OCI-LY3 (cell line): ENCODE measurements around the gene TRPV4.

Source experiments
- H2AFZ ChIP-seq: fragments of 200-600, 300-600 bp; shearing (Covaris generic); 2 replicates; pipeline ENCODE4 v1.6.0; 2014; ENCODE audit warnings: antibody characterized with exemption, low read depth, low read length
- H3K27ac ChIP-seq: fragments of 200-600, 300-600 bp; sonication (generic); 2 replicates; pipeline ENCODE4 v1.5.1; 2014; ENCODE audit warnings: mild to moderate bottlenecking, low read length, moderate library complexity, mixed read lengths
- H3K27me3 ChIP-seq: fragments of 200-600, 300-600 bp; sonication (generic); 2 replicates; pipeline ENCODE4 v1.6.1; 2014; ENCODE audit warnings: low read depth, low read length, mixed read lengths
- H3K36me3 ChIP-seq: fragments of 200-600, 300-600 bp; sonication (generic); replicated peaks from 2 replicates; pipeline ENCODE3; 2014; ENCODE audit warnings: low read depth, low read length, mixed read lengths
- H3K4me1 ChIP-seq: fragments of 300-600, 200-600 bp; sonication (generic); 2 replicates; pipeline ENCODE4 v1.6.1; 2014; ENCODE audit warnings: low read length, mixed read lengths
- H3K4me2 ChIP-seq: fragments of 200-600, 300-600 bp; sonication (generic); 2 replicates; pipeline ENCODE4 v1.6.1; 2014; ENCODE audit warnings: low read length, mixed read lengths
- H3K4me3 ChIP-seq: fragments of 300-600, 200-600 bp; sonication (generic); 2 replicates; pipeline ENCODE4 v1.5.1; 2014; ENCODE audit warnings: antibody characterized with exemption, mild to moderate bottlenecking, low read length, moderate library complexity
- H3K79me2 ChIP-seq: fragments of 300-600, 200-600 bp; shearing (Covaris generic); 2 replicates; pipeline ENCODE4 v1.6.1; 2014; ENCODE audit warnings: mild to moderate bottlenecking, low read length, mixed read lengths
- H3K9ac ChIP-seq: fragments of 300-600, 200-600 bp; shearing (Covaris generic); 2 replicates; pipeline ENCODE4 v1.6.0; 2014; ENCODE audit warnings: mild to moderate bottlenecking, low read length, moderate library complexity
- H3K9me3 ChIP-seq: fragments of 200-600, 300-600 bp; shearing (Covaris generic); 2 replicates; pipeline ENCODE4 v1.6.1; 2014; ENCODE audit warnings: low read length, mixed read lengths; ENCODE audit not compliant: insufficient read depth
- H4K20me1 ChIP-seq: fragments of 200-600, 300-600 bp; sonication (generic); 2 replicates; pipeline ENCODE4 v1.6.1; 2016; ENCODE audit warnings: low read length, mixed read lengths; ENCODE audit not compliant: insufficient read depth
- EZH2phosphoT487 ChIP-seq: fragments of 200-600 bp; shearing (Covaris generic); IDR thresholded peaks from 2 replicates; pipeline ENCODE4 v1.6.1; 2018; ENCODE audit warnings: antibody characterized with exemption, mixed run types, low read depth
- TF ChIP-seq, protein P1 (sequence below): fragments of 200-600, 300-600 bp; sonication (generic); IDR thresholded peaks from 2 replicates; pipeline ENCODE4 v1.5.1; 2014; ENCODE audit warnings: antibody characterized with exemption, low read length, low read depth

TRPV4 gene

DNA sequence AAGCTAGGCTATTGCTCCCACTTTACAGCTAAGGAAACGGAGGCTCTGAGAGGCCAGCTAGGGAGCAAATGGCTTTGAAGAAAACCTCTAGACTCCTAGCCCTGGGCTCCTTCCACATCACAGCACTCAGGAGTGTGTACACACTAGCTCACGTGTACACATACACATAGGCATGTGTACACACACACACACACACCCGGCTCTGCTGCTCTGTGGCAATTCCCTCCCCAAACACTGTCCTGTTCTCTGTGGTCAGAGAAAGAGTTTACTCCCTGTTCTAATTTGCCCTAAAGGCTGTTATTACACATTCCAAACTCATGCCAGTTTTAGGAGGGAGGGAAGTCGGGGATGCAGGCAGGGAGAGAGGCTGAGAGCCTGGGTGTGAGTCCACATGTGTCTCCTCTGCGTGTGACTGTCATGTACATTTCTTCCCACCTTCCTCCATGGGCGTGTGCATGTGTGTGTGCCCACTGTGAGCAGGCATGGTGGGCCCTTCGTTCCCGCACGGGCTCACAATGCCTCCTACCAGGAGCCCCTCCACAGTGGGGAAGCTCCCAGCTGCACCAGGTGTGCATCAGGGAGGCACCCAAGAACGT lies 14.2 kb downstream of the TRPV4 start:
- no peak for TF ChIP-seq EZH2phosphoT487
- TF ChIP-seq, protein P1, sequence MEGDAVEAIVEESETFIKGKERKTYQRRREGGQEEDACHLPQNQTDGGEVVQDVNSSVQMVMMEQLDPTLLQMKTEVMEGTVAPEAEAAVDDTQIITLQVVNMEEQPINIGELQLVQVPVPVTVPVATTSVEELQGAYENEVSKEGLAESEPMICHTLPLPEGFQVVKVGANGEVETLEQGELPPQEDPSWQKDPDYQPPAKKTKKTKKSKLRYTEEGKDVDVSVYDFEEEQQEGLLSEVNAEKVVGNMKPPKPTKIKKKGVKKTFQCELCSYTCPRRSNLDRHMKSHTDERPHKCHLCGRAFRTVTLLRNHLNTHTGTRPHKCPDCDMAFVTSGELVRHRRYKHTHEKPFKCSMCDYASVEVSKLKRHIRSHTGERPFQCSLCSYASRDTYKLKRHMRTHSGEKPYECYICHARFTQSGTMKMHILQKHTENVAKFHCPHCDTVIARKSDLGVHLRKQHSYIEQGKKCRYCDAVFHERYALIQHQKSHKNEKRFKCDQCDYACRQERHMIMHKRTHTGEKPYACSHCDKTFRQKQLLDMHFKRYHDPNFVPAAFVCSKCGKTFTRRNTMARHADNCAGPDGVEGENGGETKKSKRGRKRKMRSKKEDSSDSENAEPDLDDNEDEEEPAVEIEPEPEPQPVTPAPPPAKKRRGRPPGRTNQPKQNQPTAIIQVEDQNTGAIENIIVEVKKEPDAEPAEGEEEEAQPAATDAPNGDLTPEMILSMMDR = no peak
- no peaks in the 10 kb centered on the region for H3K9me3 ChIP-seq
- no peak overlapping the region for H3K27ac ChIP-seq
- H3K4me1 ChIP-seq = no peaks in the 10 kb centered on the region
- H3K79me2 ChIP-seq = no peaks in the 10 kb centered on the region
- no peak overlapping the region for H3K4me2 ChIP-seq
- no peak overlapping the region for H3K9ac ChIP-seq
- no peak overlapping the region for H2AFZ ChIP-seq
- no peaks in the 10 kb centered on the region for H3K36me3 ChIP-seq
- H3K27me3 ChIP-seq = peaks cover 29% of the 10 kb centered on the region
- H3K4me3 ChIP-seq = no peak overlapping the region
- H4K20me1 ChIP-seq = no peaks in the 10 kb centered on the region

DNA sequence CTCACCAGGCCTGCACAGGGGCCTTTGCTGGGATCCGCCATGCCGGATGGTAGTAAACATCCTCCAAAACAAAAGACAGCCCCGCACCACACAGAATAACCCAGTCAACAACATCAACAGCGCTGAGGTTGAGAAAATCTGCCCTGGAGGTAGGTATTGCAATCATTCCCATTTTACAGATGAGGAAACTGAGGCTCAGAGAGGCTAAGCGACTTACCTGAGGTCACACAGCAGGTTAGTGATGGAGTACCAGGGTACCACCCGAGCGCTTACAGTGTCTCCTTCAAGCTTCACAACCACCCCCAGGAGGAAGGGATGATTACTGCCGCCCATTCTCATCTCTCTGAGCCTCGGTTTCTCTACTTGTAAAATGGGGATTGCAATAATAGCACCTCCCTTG lies 14.9 kb downstream of the TRPV4 start:
- no peaks in the 10 kb centered on the region for H3K79me2 ChIP-seq
- no peaks in the 10 kb centered on the region for H3K36me3 ChIP-seq
- H3K9me3 ChIP-seq = no peaks in the 10 kb centered on the region
- no peaks in the 10 kb centered on the region for H3K4me1 ChIP-seq
- H3K9ac ChIP-seq = no peak overlapping the region
- H4K20me1 ChIP-seq = no peaks in the 10 kb centered on the region
- H2AFZ ChIP-seq = no peak overlapping the region
- no peak overlapping the region for H3K27ac ChIP-seq
- H3K4me2 ChIP-seq = no peak overlapping the region
- no peak overlapping the region for H3K4me3 ChIP-seq
- no peak for TF ChIP-seq EZH2phosphoT487
- TF ChIP-seq, protein P1 = no peak
- peaks cover 29% of the 10 kb centered on the region for H3K27me3 ChIP-seq

DNA sequence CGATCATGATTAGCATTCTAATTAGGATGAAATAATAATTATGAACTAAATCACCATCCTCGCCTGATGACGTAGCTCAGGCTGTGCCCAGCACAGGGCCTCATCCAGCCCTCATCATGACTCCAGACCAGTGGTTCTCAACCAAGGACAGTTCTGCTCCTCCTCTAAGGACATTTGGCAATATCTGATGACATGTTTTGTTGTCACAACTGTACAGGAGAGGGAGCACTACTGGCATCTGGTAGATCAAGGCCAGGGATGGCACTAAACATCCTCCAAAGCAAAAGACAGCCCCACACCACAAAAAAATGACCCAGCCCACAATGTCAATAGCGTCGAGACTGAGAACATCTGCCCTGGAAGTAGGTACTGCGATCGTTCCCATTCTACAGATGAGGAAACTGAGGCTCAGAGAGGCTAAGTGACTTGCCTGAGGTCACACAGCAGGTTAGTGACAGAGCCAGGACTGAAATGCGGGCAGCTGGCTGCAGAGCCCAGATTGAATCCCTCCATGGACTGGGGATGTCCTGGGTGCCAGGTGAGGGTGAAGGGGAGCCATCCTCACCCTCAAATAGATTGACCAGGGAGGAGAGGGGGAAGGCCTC lies 15.5 kb downstream of the TRPV4 start:
- no peak for TF ChIP-seq EZH2phosphoT487
- TF ChIP-seq, protein P1 = no peak
- H3K4me2 ChIP-seq = no peak overlapping the region
- no peak overlapping the region for H2AFZ ChIP-seq
- no peak overlapping the region for H3K9ac ChIP-seq
- H3K27ac ChIP-seq = no peak overlapping the region
- no peaks in the 10 kb centered on the region for H3K79me2 ChIP-seq
- no peaks in the 10 kb centered on the region for H3K36me3 ChIP-seq
- no peaks in the 10 kb centered on the region for H3K4me1 ChIP-seq
- no peak overlapping the region for H3K4me3 ChIP-seq
- no peaks in the 10 kb centered on the region for H3K9me3 ChIP-seq
- H3K27me3 ChIP-seq = peaks cover 29% of the 10 kb centered on the region
- no peaks in the 10 kb centered on the region for H4K20me1 ChIP-seq

DNA sequence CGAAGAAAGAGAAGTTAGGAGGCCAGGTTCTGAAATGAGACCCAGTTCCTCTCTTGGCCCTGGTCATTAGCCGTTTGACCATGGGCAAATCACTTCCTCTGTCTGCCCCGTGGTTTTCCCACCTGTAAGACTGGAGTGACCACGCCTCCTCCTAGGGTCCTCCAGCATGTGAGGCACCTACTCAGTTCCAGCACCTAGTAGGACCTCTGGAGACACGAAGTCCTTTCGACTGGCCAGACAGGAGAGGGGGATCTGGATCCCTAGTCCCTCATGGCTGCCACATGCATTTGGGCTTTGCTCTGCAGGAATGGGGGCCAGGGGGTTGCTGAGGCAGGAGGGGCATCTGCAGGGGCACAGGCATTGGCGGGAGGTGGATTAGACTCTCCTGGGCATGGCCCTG lies 16.3 kb downstream of the TRPV4 start:
- Histone ChIP-seq H3K9me3 (no peaks in the 10 kb centered on the region), H2AFZ (no peak overlapping the region), H3K4me3 (no peak overlapping the region), H3K4me1 (no peaks in the 10 kb centered on the region), H4K20me1 (no peaks in the 10 kb centered on the region), H3K9ac (no peak overlapping the region), H3K27ac (no peak overlapping the region), H3K4me2 (no peak overlapping the region), H3K79me2 (no peaks in the 10 kb centered on the region), H3K36me3 (no peaks in the 10 kb centered on the region), H3K27me3 (peaks cover 29% of the 10 kb centered on the region)
- TF ChIP-seq EZH2phosphoT487 = no peak
- TF ChIP-seq, protein P1 = no peak
